Breast epithelium (tissue), 4 donors: ENCODE data around the gene ANTXR1. TPM values are rescaled to one million over a fixed set of nuclear protein-coding genes. Genes with fewer than 3 reads are reported as not detected.
A peak's percentile ranks its signal among the peaks of the same experiment; 100 is the strongest.

Experiments used
- DNase-seq, 2 donors: peaks; one replicate each; pipeline ENCODE4 v3.0.0-alpha.2; 2019; ENCODE audit warnings: low spot score in 2 of 2
- H3K27ac ChIP-seq, 2 donors: fragments of 200-600 bp; sonication (generic) in 1 of 2; one replicate each; pipeline ENCODE4 v1.5.1; 2016 to 2019; ENCODE audit warnings: mild to moderate bottlenecking in 1 of 2
- H3K27me3 ChIP-seq, 2 donors: fragments of 200-600 bp; sonication (generic) in 1 of 2; one replicate each; pipeline versions ENCODE4 v1.5.1 to v1.6.0; 2017 to 2019; ENCODE audit warnings: control low read depth in 1 of 2, mild to moderate bottlenecking in 1 of 2
- H3K36me3 ChIP-seq: fragments of 200-600 bp; one replicate; pipeline ENCODE4 v1.5.1; 2019
- H3K4me1 ChIP-seq, 2 donors: fragments of 200-600 bp; sonication (generic); one replicate each; pipeline ENCODE4 v1.5.1; 2016 to 2019; ENCODE audit warnings: control low read depth in 1 of 2
- H3K4me3 ChIP-seq, 3 donors: fragments of 200-600 bp; sonication (generic); 1 replicate in 2 of 3; 2 replicates in 1 of 3; pipeline ENCODE4 v1.5.1; 2016 to 2019; ENCODE audit warnings: mild to moderate bottlenecking in 3 of 3, moderate library complexity in 2 of 3
- H3K9me3 ChIP-seq, 2 donors: fragments of 200-600 bp; sonication (generic) in 1 of 2; one replicate each; pipeline ENCODE4 v1.5.1; 2016 to 2019; ENCODE audit warnings: control low read depth in 1 of 2
- POLR2A ChIP-seq: fragments of 450-650 bp; IDR thresholded peaks from one replicate; pipeline ENCODE4 v1.6.1; 2016; ENCODE audit warnings: antibody characterized with exemption, mild to moderate bottlenecking, moderate library complexity
- POLR2AphosphoS5 ChIP-seq, 3 donors: sonication (generic); formaldehyde crosslinking; IDR thresholded peaks; one replicate each; pipeline ENCODE4 v1.6.1; 2017; ENCODE audit warnings: antibody characterized with exemption in 3 of 3
- intact Hi-C: fragments of 100-400 bp; cut with DNase I; formaldehyde crosslinking; loops from one replicate; pipeline ENCODE4 v1.15.1; 2023; ENCODE audit warnings: low total_unique reads
- total RNA-seq, 3 donors: library from RNA; depleted of rRNA; stranded (reverse); fragments of >200 nt; gene quantifications; one replicate each; pipeline ENCODE4 v1.1.0, GENCODE V29; 2016
- TF ChIP-seq, protein P1 (sequence below), 3 donors: fragments of 450-650 bp; IDR thresholded peaks; one replicate each; pipeline ENCODE4 v1.5.1; 2016 to 2017; ENCODE audit warnings: antibody characterized with exemption in 3 of 3, mild to moderate bottlenecking in 3 of 3, moderate library complexity in 3 of 3

The ANTXR1 gene
- total RNA-seq, 3 donors from 2014 or later: 52.7 to 72.8 (median 68.8) TPM

- no peak for DNase-seq
- H3K27me3 ChIP-seq: no peaks in the 10 kb centered on the region
- no peaks in the 10 kb centered on the region for H3K36me3 ChIP-seq
- H3K4me1 ChIP-seq: no peaks in the 10 kb centered on the region
- H3K4me3 ChIP-seq: no peak overlapping the region
- peak overlapping the region in 1 of 2 donors; percentile 29 for H3K27ac ChIP-seq
- intact Hi-C loops: no loop called here
- TF ChIP-seq POLR2AphosphoS5 (IDR thresholded peaks at IDR 0.05) (no peak), POLR2A (no peak)
- TF ChIP-seq, protein P1, sequence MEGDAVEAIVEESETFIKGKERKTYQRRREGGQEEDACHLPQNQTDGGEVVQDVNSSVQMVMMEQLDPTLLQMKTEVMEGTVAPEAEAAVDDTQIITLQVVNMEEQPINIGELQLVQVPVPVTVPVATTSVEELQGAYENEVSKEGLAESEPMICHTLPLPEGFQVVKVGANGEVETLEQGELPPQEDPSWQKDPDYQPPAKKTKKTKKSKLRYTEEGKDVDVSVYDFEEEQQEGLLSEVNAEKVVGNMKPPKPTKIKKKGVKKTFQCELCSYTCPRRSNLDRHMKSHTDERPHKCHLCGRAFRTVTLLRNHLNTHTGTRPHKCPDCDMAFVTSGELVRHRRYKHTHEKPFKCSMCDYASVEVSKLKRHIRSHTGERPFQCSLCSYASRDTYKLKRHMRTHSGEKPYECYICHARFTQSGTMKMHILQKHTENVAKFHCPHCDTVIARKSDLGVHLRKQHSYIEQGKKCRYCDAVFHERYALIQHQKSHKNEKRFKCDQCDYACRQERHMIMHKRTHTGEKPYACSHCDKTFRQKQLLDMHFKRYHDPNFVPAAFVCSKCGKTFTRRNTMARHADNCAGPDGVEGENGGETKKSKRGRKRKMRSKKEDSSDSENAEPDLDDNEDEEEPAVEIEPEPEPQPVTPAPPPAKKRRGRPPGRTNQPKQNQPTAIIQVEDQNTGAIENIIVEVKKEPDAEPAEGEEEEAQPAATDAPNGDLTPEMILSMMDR (IDR thresholded peaks at IDR 0.05): no peak
- no peaks in the 10 kb centered on the region for H3K9me3 ChIP-seq
Measured at GRCh38 chr2:69192176-69192945, 179.4 kb downstream of the ANTXR1 start.

DNA sequence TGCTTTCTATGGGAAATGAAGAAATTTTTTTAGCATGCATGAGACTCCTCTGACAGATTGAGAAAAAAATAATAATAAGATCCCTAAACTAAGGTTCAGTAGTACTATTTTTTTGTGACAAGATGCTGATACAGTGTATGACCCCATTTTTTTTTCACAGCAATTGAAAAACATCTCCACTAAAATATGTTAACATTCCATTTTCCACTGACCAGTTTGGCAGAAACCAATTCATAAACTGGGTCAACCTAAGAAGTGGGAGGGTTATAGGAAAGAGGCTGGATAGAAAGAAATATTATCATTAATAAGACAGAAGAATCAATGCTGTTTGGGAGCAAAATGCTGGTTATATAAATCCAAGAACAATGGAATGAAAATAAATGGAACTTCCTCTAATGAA, 182.7 kb downstream of the ANTXR1 start:
- Histone ChIP-seq H3K36me3 (no peaks in the 10 kb centered on the region), H3K27ac (peak overlapping the region in 1 of 2 donors; percentile 25), H3K27me3 (no peaks in the 10 kb centered on the region), H3K9me3 (no peaks in the 10 kb centered on the region), H3K4me3 (no peak overlapping the region), H3K4me1 (no peaks in the 10 kb centered on the region)
- DNase-seq: no peak
- TF ChIP-seq, protein P1 (IDR thresholded peaks at IDR 0.05): no peak
- no peak for TF ChIP-seq POLR2A
- no peak for TF ChIP-seq POLR2AphosphoS5 (IDR thresholded peaks at IDR 0.05)
- intact Hi-C loops: no loop called here

DNA sequence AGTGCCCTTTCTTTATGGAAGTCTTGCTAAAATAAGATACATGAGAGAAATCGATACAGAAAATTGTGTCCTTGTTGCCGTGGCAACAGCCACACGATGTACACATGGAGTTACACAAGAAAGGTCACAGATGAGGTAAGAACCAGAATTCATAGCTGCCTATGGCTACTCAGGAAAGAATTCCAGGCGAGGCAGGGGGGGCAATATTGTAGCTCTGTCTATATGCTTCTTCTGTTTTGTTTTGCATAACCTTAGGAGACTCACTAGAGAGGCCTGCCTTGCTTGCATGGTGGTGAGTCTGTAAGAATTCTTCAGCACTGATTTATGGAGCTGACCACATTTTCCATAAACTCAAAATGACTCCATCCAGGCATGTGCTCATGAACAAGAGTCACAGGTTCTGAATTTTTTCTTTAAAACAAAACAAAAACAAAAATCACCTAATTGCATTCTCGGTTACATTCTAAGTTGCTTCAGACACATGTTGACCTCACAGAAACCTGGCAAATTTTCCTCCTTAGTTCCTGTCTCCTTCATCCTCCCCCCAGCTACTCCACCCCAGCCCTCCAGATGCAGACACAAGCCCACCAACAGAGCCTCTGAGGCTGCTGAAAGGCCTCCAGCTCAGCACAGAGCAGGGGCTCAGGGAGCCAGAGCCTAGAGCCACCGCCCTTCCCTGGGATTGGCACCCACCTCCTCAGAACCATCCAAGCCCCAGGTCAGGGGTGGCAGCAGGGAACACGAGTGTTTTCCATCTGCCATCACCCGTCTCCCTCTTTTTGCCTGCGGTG, 183.5 kb downstream of the ANTXR1 start:
- intact Hi-C loops: no loop called here
- peak overlapping the region; percentile 54 to 73 for H3K27ac ChIP-seq
- no peak overlapping the region for H3K4me3 ChIP-seq
- H3K36me3 ChIP-seq: no peaks in the 10 kb centered on the region
- H3K9me3 ChIP-seq: no peaks in the 10 kb centered on the region
- DNase-seq: no peak
- TF ChIP-seq, protein P1 (IDR thresholded peaks at IDR 0.05): no peak
- TF ChIP-seq POLR2AphosphoS5 (IDR thresholded peaks at IDR 0.05) (no peak), POLR2A (no peak)
- H3K27me3 ChIP-seq: no peaks in the 10 kb centered on the region
- no peaks in the 10 kb centered on the region for H3K4me1 ChIP-seq

DNA sequence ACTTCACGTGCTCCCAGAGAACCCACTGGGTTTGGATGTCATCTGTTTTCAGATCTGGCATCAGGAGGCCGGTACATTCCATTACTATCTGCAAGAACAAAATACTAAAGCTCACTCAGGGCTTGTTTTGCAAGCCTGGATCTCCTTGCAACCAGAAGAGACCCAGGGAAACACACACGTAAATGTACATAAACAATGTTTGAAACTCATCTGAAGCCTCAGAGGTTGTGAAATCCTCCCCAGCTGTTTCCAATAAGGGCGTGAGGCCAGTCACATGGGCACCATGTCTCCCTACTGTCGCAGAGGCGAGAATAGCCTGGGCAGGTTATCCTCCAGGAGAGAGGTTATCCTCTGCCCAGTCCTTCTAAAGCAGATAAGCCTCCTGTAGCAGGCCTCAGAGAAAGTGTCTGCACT, 187.1 kb downstream of the ANTXR1 start:
- H3K4me1 ChIP-seq: no peaks in the 10 kb centered on the region
- no peaks in the 10 kb centered on the region for H3K27me3 ChIP-seq
- H3K36me3 ChIP-seq: no peaks in the 10 kb centered on the region
- TF ChIP-seq, protein P1 (IDR thresholded peaks at IDR 0.05): no peak
- TF ChIP-seq POLR2A (no peak), POLR2AphosphoS5 (IDR thresholded peaks at IDR 0.05) (peak in 1 of 3 donors; percentile 59)
- H3K9me3 ChIP-seq: no peaks in the 10 kb centered on the region
- H3K4me3 ChIP-seq: no peak overlapping the region
- intact Hi-C loops: no loop called here
- H3K27ac ChIP-seq: peak overlapping the region in 1 of 2 donors; percentile 76
- no peak for DNase-seq

DNA sequence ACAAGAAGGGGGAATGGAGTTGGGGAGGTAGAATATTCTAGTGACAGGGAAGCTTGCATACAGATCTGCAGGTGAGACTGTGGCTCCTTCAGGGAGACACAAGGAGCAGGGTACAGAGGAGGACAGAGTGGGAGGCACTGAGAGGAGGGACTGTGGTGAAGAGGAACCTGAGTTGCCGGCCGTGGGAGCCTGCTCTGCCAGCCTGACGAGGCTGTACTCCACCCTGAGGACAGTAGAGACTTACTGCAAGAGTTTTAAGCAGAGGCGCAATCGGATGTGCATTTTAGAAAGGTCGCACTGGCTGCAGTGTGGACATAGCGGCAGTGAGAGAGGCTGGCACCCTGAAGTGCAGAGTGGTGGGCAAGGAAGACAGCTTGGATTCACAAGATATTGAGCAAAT, 188.3 kb downstream of the ANTXR1 start:
- H3K4me3 ChIP-seq: no peak overlapping the region
- no peaks in the 10 kb centered on the region for H3K9me3 ChIP-seq
- H3K4me1 ChIP-seq: no peaks in the 10 kb centered on the region
- peak overlapping the region; percentile 34 to 76 for H3K27ac ChIP-seq
- intact Hi-C loops: no loop called here
- TF ChIP-seq POLR2A (no peak), POLR2AphosphoS5 (IDR thresholded peaks at IDR 0.05) (no peak)
- TF ChIP-seq, protein P1 (IDR thresholded peaks at IDR 0.05): no peak
- no peaks in the 10 kb centered on the region for H3K27me3 ChIP-seq
- no peaks in the 10 kb centered on the region for H3K36me3 ChIP-seq
- no peak for DNase-seq
